ENCODE measurements around the gene MYO18A.

The MYO18A gene

GRCh38 chr17:29215717-29216116, 35.5 kb upstream of the MYO18A start:
- in situ Hi-C loops (cut with HindIII; ENCODE audit: low sequenced_read_pairs), result no loop called here
- peak; percentile 45 for DNase-seq (ENCODE audit: low read depth, low spot score)

DNA sequence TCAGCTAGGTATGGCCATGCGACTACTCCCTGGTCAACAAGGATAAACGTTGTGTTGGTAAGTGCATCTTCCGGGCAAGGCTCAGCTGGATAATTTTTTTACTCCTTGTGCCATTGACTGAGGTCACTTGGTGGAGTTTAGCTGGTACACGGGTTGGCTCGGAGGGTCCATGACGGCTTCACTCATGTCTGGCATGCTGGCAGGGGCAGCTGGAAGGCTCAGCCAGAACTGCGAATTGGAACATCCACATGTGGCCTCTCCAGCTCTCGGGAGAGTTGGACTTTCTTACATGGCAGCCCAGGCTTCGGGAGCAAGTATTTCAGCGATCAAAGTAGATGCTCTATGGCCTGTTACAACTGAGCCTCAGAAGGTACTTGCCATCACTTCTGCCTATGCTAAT, 35.0 kb upstream of the MYO18A start:
- TF ChIP-seq, protein P1, sequence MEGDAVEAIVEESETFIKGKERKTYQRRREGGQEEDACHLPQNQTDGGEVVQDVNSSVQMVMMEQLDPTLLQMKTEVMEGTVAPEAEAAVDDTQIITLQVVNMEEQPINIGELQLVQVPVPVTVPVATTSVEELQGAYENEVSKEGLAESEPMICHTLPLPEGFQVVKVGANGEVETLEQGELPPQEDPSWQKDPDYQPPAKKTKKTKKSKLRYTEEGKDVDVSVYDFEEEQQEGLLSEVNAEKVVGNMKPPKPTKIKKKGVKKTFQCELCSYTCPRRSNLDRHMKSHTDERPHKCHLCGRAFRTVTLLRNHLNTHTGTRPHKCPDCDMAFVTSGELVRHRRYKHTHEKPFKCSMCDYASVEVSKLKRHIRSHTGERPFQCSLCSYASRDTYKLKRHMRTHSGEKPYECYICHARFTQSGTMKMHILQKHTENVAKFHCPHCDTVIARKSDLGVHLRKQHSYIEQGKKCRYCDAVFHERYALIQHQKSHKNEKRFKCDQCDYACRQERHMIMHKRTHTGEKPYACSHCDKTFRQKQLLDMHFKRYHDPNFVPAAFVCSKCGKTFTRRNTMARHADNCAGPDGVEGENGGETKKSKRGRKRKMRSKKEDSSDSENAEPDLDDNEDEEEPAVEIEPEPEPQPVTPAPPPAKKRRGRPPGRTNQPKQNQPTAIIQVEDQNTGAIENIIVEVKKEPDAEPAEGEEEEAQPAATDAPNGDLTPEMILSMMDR (IDR thresholded peaks at IDR 0.05; ENCODE audit: low read depth, low read length), result no peak

More at GRCh38 chr17:29215717-29216116, 35.5 kb upstream of the MYO18A start:
- TF ChIP-seq, protein P1 (IDR thresholded peaks at IDR 0.05; ENCODE audit: low read depth, low read length), result no peak
- no peak overlapping the region for H3K4me3 ChIP-seq (ENCODE audit: low read depth, low read length)

GRCh38 chr17:29214215-29215146, 34.3 kb upstream of the MYO18A start:
- H3K4me3 ChIP-seq (ENCODE audit: low read depth, low read length), result no peak overlapping the region
- in situ Hi-C loops (cut with HindIII; ENCODE audit: low sequenced_read_pairs), result no loop called here
- TF ChIP-seq, protein P1 (IDR thresholded peaks at IDR 0.05; ENCODE audit: low read depth, low read length), result no peak
- no peak for DNase-seq (ENCODE audit: low read depth, low spot score)

More for the DNA sequence above, 35.0 kb upstream of the MYO18A start:
- DNase-seq (ENCODE audit: low read depth, low spot score), result no peak
- no peak overlapping the region for H3K4me3 ChIP-seq (ENCODE audit: low read depth, low read length)
- in situ Hi-C loops (cut with HindIII; ENCODE audit: low sequenced_read_pairs), result no loop called here

DNA sequence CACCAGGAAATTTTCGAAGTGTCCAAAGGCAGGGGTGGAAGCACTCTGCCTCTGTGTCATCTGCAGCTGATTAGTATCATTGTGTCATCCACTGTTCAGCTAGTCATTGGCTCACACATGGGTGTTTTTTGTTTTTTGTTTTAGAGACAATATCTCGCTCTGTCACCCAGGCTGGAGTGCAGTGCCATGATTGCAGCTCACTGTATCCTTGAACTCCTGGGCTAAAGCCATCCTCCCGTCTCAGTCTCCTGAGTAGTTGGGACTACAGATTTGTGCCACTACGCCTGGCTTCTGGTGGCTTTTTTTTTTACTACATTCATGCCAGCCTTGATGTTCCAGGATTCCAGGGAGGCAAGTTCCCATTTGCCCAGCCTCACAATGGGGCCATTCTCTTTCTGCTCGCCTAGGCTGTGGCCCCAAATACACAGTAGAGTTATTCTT, 32.5 kb upstream of the MYO18A start:
- DNase-seq (ENCODE audit: low read depth, low spot score), result no peak
- TF ChIP-seq, protein P1 (IDR thresholded peaks at IDR 0.05; ENCODE audit: low read depth, low read length), result no peak
- in situ Hi-C loops (cut with HindIII; ENCODE audit: low sequenced_read_pairs), result no loop called here
- no peak overlapping the region for H3K4me3 ChIP-seq (ENCODE audit: low read depth, low read length)

DNA sequence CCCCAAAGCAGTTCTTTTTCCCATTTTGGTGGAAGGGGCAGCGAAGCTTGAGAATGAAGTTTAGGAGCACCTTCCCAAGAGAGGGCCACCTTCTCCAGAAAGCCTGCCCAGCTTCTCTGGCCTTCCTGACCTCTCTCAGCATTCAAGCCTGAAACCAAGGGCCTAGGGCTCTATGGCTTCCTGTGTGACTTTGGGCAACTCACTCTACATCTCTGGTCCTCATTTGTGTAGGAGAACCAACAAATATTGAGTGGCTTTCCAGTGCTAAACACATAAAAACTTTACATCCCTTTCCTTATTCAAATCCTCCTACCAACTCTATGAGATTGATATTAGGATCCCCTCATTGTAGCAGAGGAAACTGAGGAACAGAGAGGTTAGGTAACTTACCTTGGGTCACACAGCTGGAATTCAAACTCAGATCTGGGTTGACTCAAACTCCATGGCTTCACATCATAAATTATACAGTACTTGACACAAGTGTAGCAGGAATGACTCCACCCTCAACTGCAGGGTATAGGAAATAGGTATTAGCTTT, 32.0 kb upstream of the MYO18A start:
- H3K4me3 ChIP-seq (ENCODE audit: low read depth, low read length), result no peak overlapping the region
- DNase-seq (ENCODE audit: low read depth, low spot score), result no peak
- in situ Hi-C loops (cut with HindIII; ENCODE audit: low sequenced_read_pairs), result no loop called here
- TF ChIP-seq, protein P1 (IDR thresholded peaks at IDR 0.05; ENCODE audit: low read depth, low read length), result no peak

DNA sequence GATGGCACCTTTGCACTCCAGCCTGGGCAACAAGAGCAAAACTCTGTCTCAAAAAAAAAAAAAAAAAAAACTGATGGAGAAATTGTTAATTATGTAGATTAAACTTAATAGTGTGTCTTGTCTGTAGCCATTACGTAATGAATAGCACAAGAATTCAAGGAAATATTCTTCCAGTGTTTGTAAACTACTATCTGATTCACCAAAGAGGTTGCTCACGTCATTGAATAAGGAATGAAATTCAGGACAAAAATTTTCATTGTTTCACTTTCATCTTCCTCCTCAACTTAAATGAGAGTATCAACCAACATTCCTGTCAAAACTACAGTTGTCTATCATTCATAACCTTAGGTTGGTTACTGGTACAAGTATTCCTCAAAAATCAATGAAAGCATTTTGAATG, 30.7 kb upstream of the MYO18A start:
- no peak for DNase-seq (ENCODE audit: low read depth, low spot score)
- TF ChIP-seq, protein P1 (IDR thresholded peaks at IDR 0.05; ENCODE audit: low read depth, low read length), result no peak
- H3K4me3 ChIP-seq (ENCODE audit: low read depth, low read length), result no peak overlapping the region
- in situ Hi-C loops (cut with HindIII; ENCODE audit: low sequenced_read_pairs), result no loop called here
